Measurements from ENCODE around the gene MYBPHL.

The MYBPHL gene

GRCh38 chr1:109282497-109282951 lies 24.3 kb downstream of the MYBPHL start:
- H2AFZ ChIP-seq = peak overlapping the region; percentile 89
- no peak for TF ChIP-seq CTCF (IDR thresholded peaks at IDR 0.05)

GRCh38 chr1:109281680-109282496 lies 24.9 kb downstream of the MYBPHL start:
- Histone ChIP-seq H3K4me3 (ENCODE audit: low read depth, low read length) (no peak overlapping the region), H3K27ac (no peak overlapping the region), H3K9ac (no peak overlapping the region), H3K4me2 (ENCODE audit: low read length) (peak overlapping the region; percentile 99), H3K27me3 (ENCODE audit: control insufficient read depth, insufficient read depth, low read length) (no peaks in the 10 kb centered on the region), H3K9me3 (ENCODE audit: control insufficient read depth, low read length) (no peaks in the 10 kb centered on the region), H3K4me1 (peaks cover 3% of the 10 kb centered on the region), H2AFZ (no peak overlapping the region), H3K36me3 (ENCODE audit: control insufficient read depth, insufficient read depth, low read length) (no peaks in the 10 kb centered on the region), H3K79me2 (no peaks in the 10 kb centered on the region)
- no peak for TF ChIP-seq CTCF (IDR thresholded peaks at IDR 0.05)

More at GRCh38 chr1:109282497-109282951, 24.3 kb downstream of the MYBPHL start:
- H3K4me2 ChIP-seq (ENCODE audit: low read length) = peak overlapping the region; percentile 99
- H3K27ac ChIP-seq = no peak overlapping the region
- H3K36me3 ChIP-seq (ENCODE audit: control insufficient read depth, insufficient read depth, low read length) = no peaks in the 10 kb centered on the region
- no peak overlapping the region for H3K9ac ChIP-seq
- H3K4me3 ChIP-seq (ENCODE audit: low read depth, low read length) = peak overlapping the region; percentile 73
- no peaks in the 10 kb centered on the region for H3K27me3 ChIP-seq (ENCODE audit: control insufficient read depth, insufficient read depth, low read length)
- H3K4me1 ChIP-seq = no peaks in the 10 kb centered on the region
- H3K79me2 ChIP-seq = no peaks in the 10 kb centered on the region
- no peaks in the 10 kb centered on the region for H3K9me3 ChIP-seq (ENCODE audit: control insufficient read depth, low read length)

GRCh38 chr1:109280862-109281261 lies 25.9 kb downstream of the MYBPHL start:
- no peak for TF ChIP-seq CTCF (IDR thresholded peaks at IDR 0.05)
- Histone ChIP-seq H3K27ac (no peak overlapping the region), H3K4me3 (ENCODE audit: low read depth, low read length) (no peak overlapping the region), H3K9ac (no peak overlapping the region), H3K9me3 (ENCODE audit: control insufficient read depth, low read length) (no peaks in the 10 kb centered on the region), H3K79me2 (no peaks in the 10 kb centered on the region), H3K36me3 (ENCODE audit: control insufficient read depth, insufficient read depth, low read length) (no peaks in the 10 kb centered on the region), H3K4me2 (ENCODE audit: low read length) (no peak overlapping the region), H3K27me3 (ENCODE audit: control insufficient read depth, insufficient read depth, low read length) (no peaks in the 10 kb centered on the region), H2AFZ (no peak overlapping the region), H3K4me1 (peaks cover 3% of the 10 kb centered on the region)

- no peaks in the 10 kb centered on the region for H3K9me3 ChIP-seq (ENCODE audit: control insufficient read depth, low read length)
- H3K79me2 ChIP-seq = no peaks in the 10 kb centered on the region
- H3K9ac ChIP-seq = no peak overlapping the region
- H3K36me3 ChIP-seq (ENCODE audit: control insufficient read depth, insufficient read depth, low read length) = no peaks in the 10 kb centered on the region
- no peak overlapping the region for H3K27ac ChIP-seq
- TF ChIP-seq CTCF (IDR thresholded peaks at IDR 0.05) = no peak
- peaks cover 3% of the 10 kb centered on the region for H3K4me1 ChIP-seq
- no peak overlapping the region for H3K4me3 ChIP-seq (ENCODE audit: low read depth, low read length)
- H3K4me2 ChIP-seq (ENCODE audit: low read length) = no peak overlapping the region
- no peaks in the 10 kb centered on the region for H3K27me3 ChIP-seq (ENCODE audit: control insufficient read depth, insufficient read depth, low read length)
- no peak overlapping the region for H2AFZ ChIP-seq
Observed at GRCh38 chr1:109279615-109280278, 27.1 kb downstream of the MYBPHL start.

Data from parathyroid adenoma (tissue), 2 donors.